HG02678 (cell line): Measurements from ENCODE around the gene LARGE1.
"Not testable (repeated sequence)": the region's sequence is repeated elsewhere in the genome, so short reads cannot be mapped to it uniquely, and the experiment has no call there.

Experiments used
- ATAC-seq: cut with Tn5 transposase; IDR thresholded peaks from one replicate; pipeline ENCODE4 v1.9.1; 2021; ENCODE audit warnings: mild to moderate bottlenecking, moderate library complexity; ENCODE audit not compliant: unreplicated experiment

LARGE1 gene

DNA sequence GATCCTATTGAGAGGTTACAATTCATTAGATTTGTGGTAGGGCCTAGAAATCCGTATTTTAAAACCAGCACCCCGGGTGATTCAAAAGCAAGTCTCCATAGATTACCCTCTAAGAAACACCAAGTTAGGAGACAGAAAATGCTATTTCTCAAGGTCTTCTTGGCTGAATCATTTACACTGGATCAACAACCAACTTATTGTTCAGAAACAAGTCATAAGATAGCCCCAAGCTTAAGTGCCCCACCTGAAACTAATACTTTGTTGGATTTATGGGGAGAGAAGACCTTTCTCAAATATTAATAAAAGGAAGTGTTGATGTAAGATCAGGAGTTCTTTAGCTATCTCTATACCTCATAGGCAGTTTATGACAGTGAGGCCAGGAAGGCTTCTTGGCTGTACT lies 345.2 kb downstream of the LARGE1 start:
- ATAC-seq: no peak

- no peak for ATAC-seq
Measured at GRCh38 chr22:33573479-33573878, 346.8 kb downstream of the LARGE1 start.

GRCh38 chr22:33572086-33572485 lies 348.2 kb downstream of the LARGE1 start:
- no peak for ATAC-seq

DNA sequence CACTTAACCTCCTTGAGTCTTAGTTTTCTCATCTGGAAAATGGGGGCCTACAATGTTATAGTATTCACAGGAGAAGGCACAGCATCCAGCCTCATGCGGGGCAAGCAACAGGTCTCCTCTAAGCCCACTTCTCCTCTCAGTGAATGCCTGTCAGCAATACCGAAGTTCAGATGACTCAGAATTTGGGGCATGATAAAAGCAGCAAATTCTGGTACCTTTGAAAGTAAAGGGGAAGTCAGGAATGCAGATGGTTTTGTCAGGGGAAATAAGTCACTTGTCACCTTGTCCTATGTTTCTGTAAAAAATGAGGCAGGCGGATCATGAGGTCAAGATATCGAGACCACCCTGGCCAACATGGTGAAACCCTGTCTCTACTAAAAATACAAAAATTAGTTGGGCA lies 350.2 kb downstream of the LARGE1 start:
- no peak for ATAC-seq

DNA sequence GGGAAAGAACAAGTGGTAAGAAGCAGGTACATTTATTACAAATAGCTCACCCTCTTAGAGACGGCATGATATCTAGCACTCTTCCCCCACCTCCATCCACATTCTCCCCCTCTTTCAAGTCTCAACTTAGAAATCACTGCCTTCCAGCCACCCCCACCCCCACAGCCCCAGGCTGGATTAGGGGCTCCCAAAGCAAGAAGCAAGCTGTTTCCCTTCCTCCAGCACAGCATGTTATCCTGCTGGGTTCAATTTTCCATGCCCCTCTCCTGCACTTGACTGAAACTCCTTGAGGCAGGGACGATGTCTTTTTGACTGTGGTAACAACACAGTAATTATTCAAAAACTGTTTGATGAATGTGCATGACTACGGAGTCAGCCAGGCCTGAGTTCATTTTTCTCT lies 350.7 kb downstream of the LARGE1 start:
- ATAC-seq: no peak

- no peak for ATAC-seq
Measured at GRCh38 chr22:33569018-33569417, 351.3 kb downstream of the LARGE1 start.

GRCh38 chr22:33566495-33566894 lies 353.8 kb downstream of the LARGE1 start:
- not testable (repeated sequence) for ATAC-seq

DNA sequence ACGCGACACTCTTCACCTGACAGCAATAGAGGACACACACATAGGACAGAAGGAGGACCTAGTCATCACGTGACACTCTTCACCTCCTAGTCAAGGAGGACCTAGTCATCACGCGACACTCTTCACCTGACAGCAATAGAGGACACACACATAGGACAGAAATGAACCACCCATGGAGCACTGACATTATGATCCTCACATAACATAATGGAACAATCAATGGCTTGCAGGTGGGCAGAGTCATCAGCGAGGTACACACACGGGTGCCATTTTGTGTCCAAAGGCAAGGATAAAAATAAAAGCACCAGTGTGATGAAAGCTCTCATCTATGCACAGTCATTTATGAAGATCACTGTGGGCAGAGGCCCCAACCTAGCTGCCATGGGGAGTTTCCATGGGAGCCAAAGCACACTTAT lies 354.7 kb downstream of the LARGE1 start:
- no peak for ATAC-seq

GRCh38 chr22:33564683-33565082 lies 355.6 kb downstream of the LARGE1 start:
- ATAC-seq: no peak

- ATAC-seq: no peak
Measured at GRCh38 chr22:33563220-33563964, 356.9 kb downstream of the LARGE1 start.

- no peak for ATAC-seq
Measured at GRCh38 chr22:33562501-33562900, 357.8 kb downstream of the LARGE1 start.

- no peak for ATAC-seq
Measured at GRCh38 chr22:33561149-33561807, 359.0 kb downstream of the LARGE1 start.

DNA sequence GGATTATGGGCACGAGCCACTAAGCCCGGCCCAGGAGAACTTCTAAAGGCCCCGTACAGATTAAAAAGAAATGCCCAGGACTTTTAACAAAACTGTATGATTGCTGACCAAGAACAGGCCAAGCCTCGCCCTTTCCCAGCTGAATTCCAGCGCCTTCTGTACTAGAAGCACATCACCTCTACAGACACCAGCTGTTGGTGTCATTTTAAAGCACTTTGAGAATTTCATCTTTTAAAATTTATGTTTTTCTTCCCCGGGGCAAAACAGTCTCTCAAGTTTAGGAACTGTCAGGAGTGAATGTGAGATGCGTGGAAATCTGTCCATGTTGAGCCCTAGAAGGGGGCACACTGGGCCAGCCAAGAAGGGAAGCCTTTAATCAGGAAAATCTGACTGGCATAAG lies 362.4 kb downstream of the LARGE1 start:
- ATAC-seq: no peak

GRCh38 chr22:33555814-33556522 lies 364.3 kb downstream of the LARGE1 start:
- ATAC-seq: no peak

- ATAC-seq: no peak
Measured at GRCh38 chr22:33553493-33553892, 366.8 kb downstream of the LARGE1 start.

- no peak for ATAC-seq
Measured at GRCh38 chr22:33544707-33545106, 375.6 kb downstream of the LARGE1 start.

- no peak for ATAC-seq
Measured at GRCh38 chr22:33542722-33543121, 377.6 kb downstream of the LARGE1 start.

GRCh38 chr22:33542153-33542552 lies 378.1 kb downstream of the LARGE1 start:
- no peak for ATAC-seq

GRCh38 chr22:33539902-33540751 lies 380.1 kb downstream of the LARGE1 start:
- no peak for ATAC-seq

DNA sequence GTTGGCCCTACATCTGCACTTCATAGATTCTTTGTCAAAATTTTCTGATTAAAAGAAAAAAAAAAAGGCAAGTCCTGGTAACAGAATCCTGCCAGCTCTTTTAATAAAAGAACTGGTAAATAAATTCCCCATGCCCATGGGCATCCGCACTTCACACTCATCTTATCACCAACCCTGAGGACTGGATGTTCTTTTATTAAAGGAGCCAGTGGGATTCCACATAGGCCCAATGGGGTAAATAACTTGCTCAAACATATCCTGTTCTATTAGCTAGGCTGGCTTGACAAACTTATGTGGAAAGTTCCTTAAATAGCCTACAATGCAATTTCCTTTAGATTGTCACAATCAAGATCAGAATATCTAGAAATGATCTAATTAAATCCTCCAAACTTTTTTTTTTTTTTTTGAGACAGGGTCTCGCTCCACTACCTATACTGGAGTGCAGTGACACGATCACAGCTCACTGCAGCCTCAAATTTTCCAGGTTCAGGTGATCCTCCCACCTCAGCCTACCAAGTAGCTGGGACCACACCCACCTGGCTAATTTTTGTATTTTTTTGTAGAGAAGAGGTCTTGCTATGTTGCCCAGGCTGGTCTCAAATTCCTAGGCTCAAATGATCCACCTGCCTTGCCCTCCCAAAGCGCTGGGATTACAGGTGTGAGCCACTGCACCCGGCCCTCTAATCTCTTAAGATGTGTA lies 380.9 kb downstream of the LARGE1 start:
- no peak for ATAC-seq
